GM19463 (cell line): ENCODE results near the gene RBFOX1.

Source experiments
- ATAC-seq: cut with Tn5 transposase; IDR thresholded peaks from one replicate; pipeline ENCODE4 v1.9.1; 2021; ENCODE audit warnings: mild to moderate bottlenecking, moderate library complexity; ENCODE audit not compliant: unreplicated experiment

RBFOX1 gene

GRCh38 chr16:7513429-7513828 lies 180.8 kb downstream of the RBFOX1 start:
- ATAC-seq = no peak

DNA sequence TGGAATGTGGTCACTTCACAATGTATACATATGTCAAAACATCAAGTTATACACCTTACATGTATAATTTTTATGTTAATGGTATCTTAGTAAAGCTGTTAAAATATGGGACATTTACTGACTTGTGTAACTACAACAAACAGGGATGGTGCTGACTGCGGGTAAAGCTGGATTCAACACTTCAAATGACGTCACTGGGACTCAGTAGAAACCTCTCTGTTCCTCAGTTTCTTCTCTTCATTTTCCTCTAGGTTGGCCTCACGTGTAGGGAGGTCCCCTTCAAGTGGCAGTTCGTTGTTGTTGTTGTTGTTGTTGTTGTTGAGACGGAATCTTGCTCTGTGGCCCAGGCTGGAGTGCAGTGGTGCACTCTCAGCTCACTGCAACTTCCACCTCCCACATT lies 182.9 kb downstream of the RBFOX1 start:
- ATAC-seq = no peak

DNA sequence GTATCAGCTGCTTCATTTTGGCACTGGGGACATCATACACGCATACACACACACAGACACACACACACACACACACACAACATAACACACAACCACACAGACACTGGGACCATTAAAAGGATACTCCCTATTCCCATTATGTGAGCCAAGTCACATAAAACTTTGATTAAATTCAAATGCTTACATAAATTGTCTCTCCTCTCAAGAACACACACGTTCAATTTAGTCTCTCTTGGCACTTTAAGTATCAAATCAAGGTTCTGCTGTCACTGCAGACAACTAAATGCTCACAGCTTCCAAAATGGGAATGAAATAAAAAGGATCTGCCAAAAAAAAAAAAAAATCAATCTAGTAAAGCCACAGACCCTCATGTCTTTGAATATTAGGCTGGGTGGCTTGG lies 184.9 kb downstream of the RBFOX1 start:
- no peak for ATAC-seq

- no peak for ATAC-seq
Observed at GRCh38 chr16:7518158-7518557, 185.5 kb downstream of the RBFOX1 start.

- no peak for ATAC-seq
Observed at GRCh38 chr16:7521834-7522233, 189.2 kb downstream of the RBFOX1 start.

- ATAC-seq = no peak
Observed at GRCh38 chr16:7524419-7524818, 191.8 kb downstream of the RBFOX1 start.

GRCh38 chr16:7526736-7527135 lies 194.1 kb downstream of the RBFOX1 start:
- ATAC-seq = no peak

DNA sequence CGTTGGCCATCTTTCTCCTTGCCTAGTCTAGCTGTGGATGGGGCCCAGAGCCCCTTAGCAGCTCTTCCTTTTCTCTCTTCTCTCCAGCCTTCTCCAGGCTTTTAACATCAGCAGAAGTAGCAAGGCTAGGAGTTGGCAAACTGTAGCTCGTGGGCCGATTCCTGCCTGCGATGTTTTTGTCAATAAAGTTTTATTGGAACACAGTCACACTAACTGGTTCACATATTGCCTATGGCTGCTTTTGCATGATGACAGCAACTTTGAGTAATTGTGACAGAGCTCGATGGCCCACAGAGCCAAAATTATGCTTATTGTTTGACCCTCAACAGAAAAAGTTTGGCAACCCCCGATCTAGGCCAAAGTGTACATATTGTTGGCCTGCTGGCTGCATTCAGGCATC lies 199.9 kb downstream of the RBFOX1 start:
- no peak for ATAC-seq

GRCh38 chr16:7534749-7535148 lies 202.1 kb downstream of the RBFOX1 start:
- no peak for ATAC-seq

- no peak for ATAC-seq
Observed at GRCh38 chr16:7541026-7541425, 208.4 kb downstream of the RBFOX1 start.

GRCh38 chr16:7545251-7545650 lies 212.6 kb downstream of the RBFOX1 start:
- no peak for ATAC-seq

DNA sequence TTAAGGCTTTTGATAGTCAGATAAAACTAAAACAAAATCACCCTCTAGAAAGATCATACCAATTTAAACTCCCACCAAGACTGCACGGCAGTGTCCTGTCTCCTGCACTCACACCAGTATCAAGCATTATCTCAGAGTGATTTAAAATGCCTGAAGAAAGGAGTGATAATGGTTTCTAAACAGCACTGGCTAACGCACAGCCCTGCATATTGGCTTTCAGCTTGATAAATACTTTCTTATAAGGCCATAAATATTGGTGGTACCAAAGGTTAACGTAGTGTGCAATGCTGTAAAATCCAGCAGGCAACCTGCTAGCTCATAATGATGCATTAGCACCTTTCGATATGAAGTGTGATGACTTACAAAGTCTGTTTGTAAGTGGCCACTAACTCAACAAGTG lies 214.3 kb downstream of the RBFOX1 start:
- ATAC-seq = no peak

DNA sequence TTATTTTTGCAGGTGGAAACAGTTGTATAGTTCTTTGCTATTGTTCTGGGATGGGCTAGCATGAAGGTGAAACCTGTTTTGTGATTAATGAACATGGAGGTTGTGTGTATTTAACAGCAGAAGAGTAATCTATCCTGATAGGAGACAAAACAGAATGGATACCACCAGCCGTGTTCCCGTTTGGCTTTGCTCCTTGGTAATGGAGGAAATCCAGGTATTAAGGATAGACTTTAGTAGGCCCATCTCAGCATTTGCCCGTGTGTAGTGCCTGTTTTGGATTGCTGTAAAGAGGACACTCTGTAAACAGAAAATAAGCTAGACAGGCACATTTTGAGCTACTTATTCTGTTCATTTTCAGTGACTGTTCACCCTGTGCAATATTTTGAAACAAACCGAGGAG lies 215.1 kb downstream of the RBFOX1 start:
- no peak for ATAC-seq

DNA sequence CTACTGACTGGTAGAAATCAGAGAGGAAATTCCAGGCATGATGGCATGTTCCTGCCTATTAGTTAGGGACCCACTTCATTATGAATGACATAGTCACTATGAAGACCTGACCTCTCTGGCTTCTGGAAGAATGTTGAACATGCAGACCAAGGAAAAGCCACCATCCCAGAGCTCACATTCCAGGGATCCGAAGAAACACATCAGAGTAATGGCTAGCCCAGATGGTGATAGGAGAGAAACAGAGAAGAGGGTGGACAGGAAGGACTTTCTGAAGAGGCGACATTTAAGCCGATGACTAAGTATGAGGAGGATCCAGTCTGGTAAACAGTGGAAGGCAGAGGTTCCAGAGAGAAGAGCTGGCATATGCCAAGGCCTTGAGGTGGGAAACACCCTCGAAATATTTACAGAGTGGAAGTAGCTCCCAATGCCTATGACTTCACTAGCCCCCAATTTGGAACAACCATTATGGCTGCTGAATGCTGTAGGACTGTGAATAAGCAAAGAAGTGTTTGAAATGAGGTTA lies 216.2 kb downstream of the RBFOX1 start:
- no peak for ATAC-seq

- ATAC-seq = no peak
Observed at GRCh38 chr16:7550096-7550495, 217.5 kb downstream of the RBFOX1 start.

DNA sequence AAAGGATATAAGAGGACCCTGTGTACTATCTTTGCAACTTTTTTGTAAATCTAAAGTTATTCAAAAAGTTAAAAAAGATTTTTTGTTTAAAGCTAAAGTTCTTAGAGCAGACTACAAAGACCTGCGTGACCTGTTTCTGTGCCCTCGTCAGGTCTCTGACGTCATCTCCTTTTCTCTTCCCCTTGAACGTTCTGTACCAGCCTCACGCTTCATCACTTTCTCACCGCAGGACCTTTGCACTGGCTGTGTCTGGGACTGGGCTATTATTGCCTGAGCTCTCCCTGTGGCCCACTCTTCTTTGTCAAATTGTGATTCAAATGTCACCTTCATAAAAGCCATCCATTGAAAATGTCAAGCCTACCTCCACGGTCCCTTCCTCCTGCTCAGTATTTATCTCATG lies 222.8 kb downstream of the RBFOX1 start:
- no peak for ATAC-seq

GRCh38 chr16:7561908-7562405 lies 229.3 kb downstream of the RBFOX1 start:
- no peak for ATAC-seq

DNA sequence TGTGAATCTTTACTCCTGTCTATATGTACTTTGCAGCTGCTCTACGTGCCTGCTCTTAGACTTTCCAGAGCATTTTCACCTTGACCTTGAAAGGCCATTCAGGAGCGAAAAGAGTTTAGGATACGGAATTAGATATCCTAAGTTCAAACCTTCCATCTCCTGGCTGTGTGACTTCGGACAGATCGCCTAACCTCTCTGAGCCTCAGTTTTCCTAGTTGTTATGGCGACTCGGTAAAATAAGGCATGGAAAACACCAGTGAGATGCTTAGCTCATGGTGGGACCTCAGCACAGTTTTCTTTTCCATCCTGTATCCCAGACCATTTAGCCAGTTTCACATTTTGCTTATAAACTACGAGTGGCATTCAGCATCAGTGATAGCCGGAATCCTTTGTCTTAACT lies 233.7 kb downstream of the RBFOX1 start:
- ATAC-seq = no peak

DNA sequence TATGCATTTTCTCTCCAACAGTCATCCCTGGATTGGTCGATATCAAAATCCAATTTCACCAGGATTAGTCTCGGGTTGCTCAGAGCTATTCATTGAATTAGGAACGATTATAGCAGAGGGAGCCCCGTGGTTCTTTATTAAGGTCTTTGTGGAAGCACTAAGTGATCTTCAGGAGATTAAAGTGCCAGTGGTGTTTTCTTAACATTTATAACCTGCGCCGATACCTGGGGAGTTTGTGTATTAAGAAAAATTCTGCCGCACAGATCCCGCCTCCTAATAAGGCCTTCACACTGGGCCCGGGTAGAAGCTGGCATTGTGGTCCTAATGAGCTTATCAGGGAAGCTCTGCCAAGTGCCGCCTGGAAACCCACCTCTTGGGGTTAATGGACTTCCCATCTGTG lies 238.7 kb downstream of the RBFOX1 start:
- no peak for ATAC-seq

DNA sequence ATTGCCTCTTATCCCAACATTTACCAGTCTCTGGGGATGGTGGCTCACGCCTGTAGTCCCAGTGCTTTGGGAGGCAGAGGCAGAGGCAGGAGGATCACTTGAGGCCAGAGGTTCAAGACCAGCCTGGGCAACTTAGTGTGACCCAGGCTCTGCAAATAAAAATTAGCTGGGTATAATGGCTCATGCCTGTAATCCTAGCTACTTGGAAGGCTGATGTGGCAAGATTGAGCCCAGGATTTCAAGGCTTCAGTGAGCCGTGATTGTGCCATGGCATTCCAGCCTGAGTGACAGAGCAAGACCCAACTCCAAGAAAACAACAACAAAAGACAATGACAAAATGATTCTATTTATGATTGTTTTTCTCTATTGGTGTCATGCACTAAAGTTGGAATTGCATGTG lies 244.9 kb downstream of the RBFOX1 start:
- ATAC-seq = no peak

DNA sequence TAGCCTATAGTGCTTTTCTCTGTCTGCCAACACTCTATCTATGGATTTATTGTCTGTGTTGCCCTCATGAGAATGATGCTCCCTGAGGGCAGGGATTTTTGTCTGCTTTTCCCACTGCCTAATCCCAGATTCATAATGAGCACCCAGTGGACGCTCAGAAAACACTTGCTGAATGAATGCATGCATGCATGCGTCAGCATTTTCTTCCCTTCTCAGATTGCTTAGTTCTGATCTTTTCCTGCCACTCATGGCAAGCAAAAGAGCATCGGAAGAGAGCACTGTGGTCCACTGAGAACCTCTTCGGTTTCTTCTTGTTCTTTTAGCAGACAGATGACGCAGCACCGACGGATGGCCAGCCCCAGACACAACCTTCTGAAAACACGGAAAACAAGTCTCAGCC lies 246.8 kb downstream of the RBFOX1 start:
- no peak for ATAC-seq

DNA sequence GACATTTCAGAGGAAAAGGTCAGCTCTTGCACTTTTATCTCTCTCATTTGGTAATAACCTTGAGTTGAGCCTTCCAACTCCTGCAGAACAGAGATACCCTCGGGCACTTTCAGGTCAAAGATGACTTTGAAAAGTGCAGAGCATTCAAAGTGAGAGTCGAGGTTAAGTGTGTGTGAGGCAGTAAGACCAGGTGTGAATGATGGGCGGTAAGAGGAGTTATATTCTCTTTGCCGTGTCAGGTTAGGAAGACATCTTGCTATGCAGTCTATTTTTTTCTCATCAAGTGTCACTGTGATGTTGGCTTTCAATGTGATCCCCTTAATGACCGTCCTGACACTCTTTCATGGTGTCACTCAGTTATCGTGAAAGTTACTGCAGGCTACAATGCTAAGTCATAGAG lies 248.5 kb downstream of the RBFOX1 start:
- ATAC-seq = no peak

- no peak for ATAC-seq
Observed at GRCh38 chr16:7583396-7583795, 250.8 kb downstream of the RBFOX1 start.

DNA sequence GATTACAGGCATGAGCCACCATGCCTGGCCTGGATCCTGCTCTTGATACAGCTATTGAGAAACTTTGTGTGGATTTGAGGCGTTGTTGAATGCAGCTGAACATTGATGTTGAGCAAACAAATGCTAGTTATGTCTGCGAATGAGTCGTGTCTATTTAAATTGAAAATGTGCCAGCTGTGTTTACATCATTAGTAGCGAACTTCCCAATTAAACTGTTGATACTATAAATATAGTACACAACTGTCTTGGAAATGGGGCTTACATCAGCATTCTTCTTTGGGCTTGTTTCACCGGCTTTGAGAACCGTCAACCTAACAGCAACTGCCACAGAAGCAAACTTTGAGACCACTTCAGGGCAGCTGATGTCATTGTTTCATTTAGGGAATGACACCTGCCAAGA lies 251.9 kb downstream of the RBFOX1 start:
- no peak for ATAC-seq
